Astrocyte of the spinal cord (primary cell): ENCODE results near the gene FBLN5.

Experiments used
- DNase-seq: peaks from one replicate; pipeline ENCODE4 v3.0.0; 2011; ENCODE audit warnings: low read depth, low spot score
- H3K4me3 ChIP-seq: 2 replicates; pipeline ENCODE4 v1.5.1; 2011; ENCODE audit warnings: low read depth, mild to moderate bottlenecking, low read length, moderate library complexity
- CTCF ChIP-seq: IDR thresholded peaks from 2 replicates; pipeline ENCODE4 v1.5.1; 2012; ENCODE audit warnings: low read depth, mild to moderate bottlenecking, low read length, inconsistent platforms
- in situ Hi-C: cut with HindIII; loops from 2 replicates; pipeline ENCODE4 v1.10.0; 2017; ENCODE audit warnings: low sequenced_read_pairs

FBLN5 gene

DNA sequence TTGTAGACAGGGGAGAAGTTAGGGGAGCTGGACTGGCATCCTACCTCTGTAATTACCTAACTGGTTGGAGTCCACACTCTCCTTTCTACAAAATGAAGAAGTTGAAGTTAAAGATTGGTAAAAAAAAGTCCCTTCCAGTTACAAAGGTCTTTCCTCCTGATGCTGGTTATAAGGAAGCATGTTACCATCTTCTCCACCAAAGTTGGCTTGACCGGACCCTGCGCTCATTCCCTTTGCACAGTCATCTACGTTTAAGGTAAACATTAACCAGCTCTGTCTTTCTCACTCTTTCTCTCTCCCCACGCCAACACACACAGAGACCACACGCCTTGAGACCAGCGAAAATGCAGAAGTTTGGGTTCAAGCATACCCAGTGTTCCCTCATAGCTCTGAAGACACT lies 11.9 kb downstream of the FBLN5 start:
- TF ChIP-seq CTCF = no peak
- no peak for DNase-seq
- no peak overlapping the region for H3K4me3 ChIP-seq
- in situ Hi-C loops = no loop called here

DNA sequence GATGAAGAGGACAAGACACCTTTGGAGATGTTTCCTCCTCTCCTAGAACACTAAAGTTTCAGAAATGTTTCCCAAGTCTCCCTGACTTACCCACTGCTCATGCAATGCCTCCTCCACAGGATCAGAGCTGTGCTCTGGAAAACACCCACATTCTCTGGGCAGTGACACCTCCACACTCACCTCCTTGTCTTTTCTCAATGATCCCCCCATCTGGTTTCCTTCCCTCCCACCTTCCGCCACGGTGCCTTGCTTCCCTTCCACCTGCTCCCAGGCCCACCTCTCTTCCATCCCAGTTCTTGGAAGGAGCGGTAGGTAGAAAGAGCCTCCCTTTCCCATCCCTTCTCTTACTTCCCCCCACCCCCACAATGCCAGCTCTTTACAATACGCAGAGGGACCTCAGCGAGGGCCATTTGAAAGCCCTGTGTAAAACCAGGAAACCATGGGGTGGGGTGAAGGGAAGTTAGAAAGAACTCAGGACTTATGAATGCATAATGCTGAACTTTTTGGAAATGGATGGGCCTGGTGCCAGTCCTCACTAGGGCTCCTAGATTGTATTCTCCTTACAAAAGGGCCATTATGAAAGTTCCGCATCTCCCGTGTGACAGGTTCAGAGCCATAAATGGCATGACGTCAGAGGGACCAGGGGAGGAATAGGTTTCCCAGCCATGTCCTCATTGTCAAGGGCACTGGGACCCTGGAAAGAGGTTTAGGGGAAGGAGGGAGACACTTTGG lies 12.8 kb downstream of the FBLN5 start:
- no peak overlapping the region for H3K4me3 ChIP-seq
- no peak for DNase-seq
- no peak for TF ChIP-seq CTCF
- in situ Hi-C loops = no loop called here

DNA sequence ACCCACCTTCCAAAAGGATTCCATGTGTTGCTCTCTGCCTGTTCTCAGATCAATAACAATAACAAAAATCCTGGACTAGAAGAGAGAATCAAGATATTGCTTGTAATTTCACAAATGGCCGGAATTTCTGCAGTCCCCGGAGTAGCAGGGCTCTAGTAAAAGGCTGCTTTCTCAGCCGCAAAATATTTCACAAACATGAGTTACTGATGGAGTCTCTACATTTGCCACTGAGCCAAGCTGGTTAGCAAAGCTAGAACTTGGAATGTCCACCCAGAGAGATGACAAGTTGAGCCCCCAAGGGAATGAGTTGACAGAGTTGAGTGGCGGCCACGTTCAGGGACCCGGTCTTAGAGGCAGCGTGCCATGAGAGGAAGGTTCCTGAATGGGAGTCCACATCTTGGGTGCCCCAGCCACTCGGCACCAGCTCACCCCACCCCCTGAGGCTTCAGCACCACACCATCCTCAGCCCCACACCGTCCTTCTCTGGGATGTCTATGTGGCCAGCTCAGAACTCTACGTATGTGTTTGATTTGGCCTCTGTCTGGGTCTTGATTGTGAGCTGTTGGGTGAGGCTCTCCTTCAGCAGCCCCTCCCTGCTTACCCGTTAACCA lies 15.9 kb downstream of the FBLN5 start:
- in situ Hi-C loops = no loop called here

GRCh38 chr14:91929700-91930099 lies 17.8 kb downstream of the FBLN5 start:
- DNase-seq = no peak
- TF ChIP-seq CTCF = no peak
- in situ Hi-C loops = no loop called here
- H3K4me3 ChIP-seq = no peak overlapping the region

More for the DNA sequence above, 15.9 kb downstream of the FBLN5 start:
- no peak for TF ChIP-seq CTCF
- H3K4me3 ChIP-seq = no peak overlapping the region
- DNase-seq = no peak

DNA sequence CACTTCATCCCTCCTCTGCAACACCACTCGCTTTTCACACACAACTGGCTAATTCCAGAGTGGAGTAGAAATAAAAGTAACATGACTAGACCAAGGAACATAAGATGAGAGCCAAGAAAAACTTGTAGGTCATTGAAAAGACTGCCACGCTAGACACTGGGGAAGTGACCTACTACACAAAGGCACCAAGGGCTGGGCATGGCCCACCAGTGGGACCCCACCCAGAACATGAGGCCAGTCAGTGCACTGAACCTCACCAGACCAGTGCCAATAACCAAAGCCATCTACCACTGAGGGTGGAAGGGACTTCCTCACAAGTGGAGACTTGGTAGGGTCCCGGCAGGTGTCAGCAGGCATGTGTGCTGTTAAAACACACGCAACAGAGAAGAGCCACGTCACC lies 19.7 kb downstream of the FBLN5 start:
- DNase-seq = no peak
- in situ Hi-C loops = no loop called here
- no peak for TF ChIP-seq CTCF
- no peak overlapping the region for H3K4me3 ChIP-seq

DNA sequence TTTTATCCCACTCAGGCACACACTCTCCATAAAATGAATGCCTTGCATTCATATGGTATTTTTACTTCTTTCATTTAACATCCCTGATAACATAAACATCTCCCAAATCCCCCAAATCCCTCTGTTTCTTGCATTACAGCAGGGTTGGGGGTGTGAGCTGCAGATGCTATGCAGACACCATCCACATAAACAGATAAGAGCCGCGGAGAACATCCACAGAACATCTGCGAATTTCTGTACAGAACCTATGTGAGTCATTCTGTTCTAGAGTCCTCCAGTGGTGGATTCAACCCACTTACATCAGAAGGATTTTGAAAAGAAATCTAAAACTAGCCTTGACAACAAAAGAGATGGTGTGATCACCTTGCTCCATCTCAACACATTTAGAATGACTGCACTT lies 20.3 kb downstream of the FBLN5 start:
- no peak overlapping the region for H3K4me3 ChIP-seq
- TF ChIP-seq CTCF = no peak
- no peak for DNase-seq
- in situ Hi-C loops = no loop called here
